Stomach (tissue), 4 donors: ENCODE data around the gene ATXN3.

Source experiments
- EP300 ChIP-seq: sonication (generic); formaldehyde crosslinking; IDR thresholded peaks from one replicate; pipeline ENCODE4 v1.6.1; 2017; ENCODE audit warnings: antibody characterized with exemption
- POLR2A ChIP-seq, 4 donors: fragments of 450-650 bp; IDR thresholded peaks; one replicate each; pipeline ENCODE4 v1.6.1; 2016; ENCODE audit warnings: antibody characterized with exemption in 4 of 4, control low read depth in 2 of 4, mild to moderate bottlenecking in 1 of 4, moderate library complexity in 1 of 4
- TF ChIP-seq, protein P1 (sequence below), 7 experiments: fragments of 450-650 bp in 4 of 7; fragments of 200-600 bp in 3 of 7; sonication (generic) in 3 of 7; IDR thresholded peaks; one replicate each; pipeline ENCODE4 v1.5.1; 2016 to 2019; ENCODE audit warnings: antibody characterized with exemption in 7 of 7, control low read depth in 2 of 7, mild to moderate bottlenecking in 1 of 7

DNA sequence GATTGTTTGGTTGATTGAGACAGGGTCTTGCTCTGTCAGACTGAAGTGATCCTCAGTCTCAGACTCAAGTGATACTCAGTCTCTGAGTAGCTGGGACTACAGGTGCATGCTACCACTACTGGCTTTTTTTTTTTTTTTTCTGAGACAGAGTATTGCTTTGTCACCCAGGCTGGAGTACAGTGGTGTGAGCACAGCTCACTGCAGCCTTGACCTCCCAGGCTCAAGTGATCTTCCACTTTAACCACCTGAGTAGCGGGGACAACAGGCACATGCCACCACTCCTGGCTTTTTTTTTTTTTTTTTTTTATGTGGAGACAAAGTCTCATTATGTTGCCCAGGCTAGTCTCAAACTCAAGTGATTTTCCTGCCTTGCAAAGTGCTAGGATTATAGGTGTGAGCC, 47.2 kb upstream of the ATXN3 start:
- TF ChIP-seq POLR2A (IDR thresholded peaks at IDR 0.05) (no peak), EP300 (no peak)
- TF ChIP-seq, protein P1, sequence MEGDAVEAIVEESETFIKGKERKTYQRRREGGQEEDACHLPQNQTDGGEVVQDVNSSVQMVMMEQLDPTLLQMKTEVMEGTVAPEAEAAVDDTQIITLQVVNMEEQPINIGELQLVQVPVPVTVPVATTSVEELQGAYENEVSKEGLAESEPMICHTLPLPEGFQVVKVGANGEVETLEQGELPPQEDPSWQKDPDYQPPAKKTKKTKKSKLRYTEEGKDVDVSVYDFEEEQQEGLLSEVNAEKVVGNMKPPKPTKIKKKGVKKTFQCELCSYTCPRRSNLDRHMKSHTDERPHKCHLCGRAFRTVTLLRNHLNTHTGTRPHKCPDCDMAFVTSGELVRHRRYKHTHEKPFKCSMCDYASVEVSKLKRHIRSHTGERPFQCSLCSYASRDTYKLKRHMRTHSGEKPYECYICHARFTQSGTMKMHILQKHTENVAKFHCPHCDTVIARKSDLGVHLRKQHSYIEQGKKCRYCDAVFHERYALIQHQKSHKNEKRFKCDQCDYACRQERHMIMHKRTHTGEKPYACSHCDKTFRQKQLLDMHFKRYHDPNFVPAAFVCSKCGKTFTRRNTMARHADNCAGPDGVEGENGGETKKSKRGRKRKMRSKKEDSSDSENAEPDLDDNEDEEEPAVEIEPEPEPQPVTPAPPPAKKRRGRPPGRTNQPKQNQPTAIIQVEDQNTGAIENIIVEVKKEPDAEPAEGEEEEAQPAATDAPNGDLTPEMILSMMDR (IDR thresholded peaks at IDR 0.05) = no peak
